Neural cell (in vitro differentiated cells): ENCODE measurements around the gene SDR42E1.

Experiments
- EP300 ChIP-seq: fragments of 450-650 bp; conservative IDR thresholded peaks from 2 replicates; pipeline ENCODE4 v1.6.1; 2014; ENCODE audit warnings: antibody characterized with exemption, mild to moderate bottlenecking, moderate library complexity; ENCODE audit not compliant: poor library complexity, severe bottlenecking
- EZH2 ChIP-seq: fragments of 200-600, 300-800 bp; shearing (Covaris generic), sonication (generic); IDR thresholded peaks from 2 replicates; pipeline ENCODE4 v1.6.1; 2014; ENCODE audit warnings: antibody characterized with exemption, low read length, borderline replicate concordance, mild to moderate bottlenecking; ENCODE audit not compliant: insufficient read depth, poor library complexity, severe bottlenecking
- POLR2AphosphoS5 ChIP-seq: IDR thresholded peaks from 2 replicates; pipeline ENCODE4 v1.6.1; 2012
- RAD21 ChIP-seq: fragments of 450-650 bp; conservative IDR thresholded peaks from 2 replicates; pipeline ENCODE4 v1.6.1; 2014; ENCODE audit warnings: antibody characterized with exemption, mild to moderate bottlenecking, moderate library complexity
- SMC3 ChIP-seq: fragments of 450-650 bp; conservative IDR thresholded peaks from 2 replicates; pipeline ENCODE4 v1.6.1; 2014; ENCODE audit warnings: antibody characterized with exemption, mild to moderate bottlenecking, moderate library complexity; ENCODE audit not compliant: poor library complexity
- TAF1 ChIP-seq: IDR thresholded peaks from 2 replicates; pipeline ENCODE4 v1.6.1; 2012; ENCODE audit warnings: low read depth
- TF ChIP-seq, protein P1 (sequence below): fragments of 450-650 bp; IDR thresholded peaks from 2 replicates; pipeline ENCODE4 v1.5.1; 2014; ENCODE audit warnings: antibody characterized with exemption, mild to moderate bottlenecking, moderate library complexity; ENCODE audit not compliant: poor library complexity, severe bottlenecking
- TF ChIP-seq, protein P2 (sequence below): IDR thresholded peaks from 2 replicates; pipeline ENCODE4 v1.6.1; 2012; ENCODE audit warnings: borderline replicate concordance

DNA sequence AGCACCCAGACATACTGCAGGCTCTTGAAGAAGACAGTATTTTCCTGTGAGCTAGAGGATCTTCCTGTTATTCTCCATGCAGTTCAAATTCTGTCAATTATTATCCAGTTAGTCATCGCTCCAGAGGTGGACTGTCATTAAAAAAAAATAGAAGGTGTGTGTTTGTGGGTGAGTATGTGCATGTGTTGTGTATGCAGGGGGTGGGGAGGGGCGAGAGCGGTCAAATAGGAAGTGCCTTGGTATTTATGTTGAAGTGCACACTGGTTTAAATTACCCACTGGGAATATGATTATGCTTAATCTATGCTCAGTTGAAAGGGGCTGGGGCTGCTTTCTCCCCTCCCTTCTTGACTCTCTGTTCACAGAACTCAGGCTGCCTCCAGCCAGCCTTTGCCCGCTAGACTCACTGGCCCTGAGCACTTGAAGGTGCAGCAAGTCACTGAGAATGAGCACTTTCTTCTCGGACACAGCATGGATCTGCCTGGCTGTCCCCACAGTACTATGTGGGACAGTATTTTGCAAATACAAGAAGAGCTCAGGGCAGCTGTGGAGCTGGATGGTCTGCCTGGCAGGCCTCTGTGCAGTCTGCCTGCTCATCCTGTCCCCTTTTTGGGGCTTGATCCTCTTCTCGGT, 23.8 kb upstream of the SDR42E1 start, which contains the start of gene HSD17B2:
- no peak for TF ChIP-seq EZH2
- no peak for TF ChIP-seq SMC3
- TF ChIP-seq POLR2AphosphoS5, result no peak
- TF ChIP-seq, protein P1, sequence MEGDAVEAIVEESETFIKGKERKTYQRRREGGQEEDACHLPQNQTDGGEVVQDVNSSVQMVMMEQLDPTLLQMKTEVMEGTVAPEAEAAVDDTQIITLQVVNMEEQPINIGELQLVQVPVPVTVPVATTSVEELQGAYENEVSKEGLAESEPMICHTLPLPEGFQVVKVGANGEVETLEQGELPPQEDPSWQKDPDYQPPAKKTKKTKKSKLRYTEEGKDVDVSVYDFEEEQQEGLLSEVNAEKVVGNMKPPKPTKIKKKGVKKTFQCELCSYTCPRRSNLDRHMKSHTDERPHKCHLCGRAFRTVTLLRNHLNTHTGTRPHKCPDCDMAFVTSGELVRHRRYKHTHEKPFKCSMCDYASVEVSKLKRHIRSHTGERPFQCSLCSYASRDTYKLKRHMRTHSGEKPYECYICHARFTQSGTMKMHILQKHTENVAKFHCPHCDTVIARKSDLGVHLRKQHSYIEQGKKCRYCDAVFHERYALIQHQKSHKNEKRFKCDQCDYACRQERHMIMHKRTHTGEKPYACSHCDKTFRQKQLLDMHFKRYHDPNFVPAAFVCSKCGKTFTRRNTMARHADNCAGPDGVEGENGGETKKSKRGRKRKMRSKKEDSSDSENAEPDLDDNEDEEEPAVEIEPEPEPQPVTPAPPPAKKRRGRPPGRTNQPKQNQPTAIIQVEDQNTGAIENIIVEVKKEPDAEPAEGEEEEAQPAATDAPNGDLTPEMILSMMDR, result no peak
- TF ChIP-seq, protein P2, sequence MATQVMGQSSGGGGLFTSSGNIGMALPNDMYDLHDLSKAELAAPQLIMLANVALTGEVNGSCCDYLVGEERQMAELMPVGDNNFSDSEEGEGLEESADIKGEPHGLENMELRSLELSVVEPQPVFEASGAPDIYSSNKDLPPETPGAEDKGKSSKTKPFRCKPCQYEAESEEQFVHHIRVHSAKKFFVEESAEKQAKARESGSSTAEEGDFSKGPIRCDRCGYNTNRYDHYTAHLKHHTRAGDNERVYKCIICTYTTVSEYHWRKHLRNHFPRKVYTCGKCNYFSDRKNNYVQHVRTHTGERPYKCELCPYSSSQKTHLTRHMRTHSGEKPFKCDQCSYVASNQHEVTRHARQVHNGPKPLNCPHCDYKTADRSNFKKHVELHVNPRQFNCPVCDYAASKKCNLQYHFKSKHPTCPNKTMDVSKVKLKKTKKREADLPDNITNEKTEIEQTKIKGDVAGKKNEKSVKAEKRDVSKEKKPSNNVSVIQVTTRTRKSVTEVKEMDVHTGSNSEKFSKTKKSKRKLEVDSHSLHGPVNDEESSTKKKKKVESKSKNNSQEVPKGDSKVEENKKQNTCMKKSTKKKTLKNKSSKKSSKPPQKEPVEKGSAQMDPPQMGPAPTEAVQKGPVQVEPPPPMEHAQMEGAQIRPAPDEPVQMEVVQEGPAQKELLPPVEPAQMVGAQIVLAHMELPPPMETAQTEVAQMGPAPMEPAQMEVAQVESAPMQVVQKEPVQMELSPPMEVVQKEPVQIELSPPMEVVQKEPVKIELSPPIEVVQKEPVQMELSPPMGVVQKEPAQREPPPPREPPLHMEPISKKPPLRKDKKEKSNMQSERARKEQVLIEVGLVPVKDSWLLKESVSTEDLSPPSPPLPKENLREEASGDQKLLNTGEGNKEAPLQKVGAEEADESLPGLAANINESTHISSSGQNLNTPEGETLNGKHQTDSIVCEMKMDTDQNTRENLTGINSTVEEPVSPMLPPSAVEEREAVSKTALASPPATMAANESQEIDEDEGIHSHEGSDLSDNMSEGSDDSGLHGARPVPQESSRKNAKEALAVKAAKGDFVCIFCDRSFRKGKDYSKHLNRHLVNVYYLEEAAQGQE, result no peak
- no peak for TF ChIP-seq RAD21
- no peak for TF ChIP-seq TAF1
- TF ChIP-seq EP300, result no peak
